CD4-positive, alpha-beta T cell (primary cell): ENCODE data around the gene PTPN12. TPM values are rescaled to one million over a fixed set of nuclear protein-coding genes. Genes with fewer than 3 reads are reported as not detected.

Experiments used
- ATAC-seq: fragments of 200-7000 bp; cut with Tn5 transposase; one replicate; pipeline ENCODE4 v1.10.0; 2022; ENCODE audit warnings: mild to moderate bottlenecking; ENCODE audit not compliant: poor library complexity
- CTCF ChIA-PET: fragments of 350-600 bp; sonication (Branson Sonifier 250); formaldehyde crosslinking; loops from one replicate; lab custom pipeline; 2021; ENCODE audit warnings: antibody characterized with exemption, inconsistent platforms; lab: Charles Lee
- POLR2A ChIA-PET: fragments of 350-600 bp; sonication (Branson Sonifier 250); formaldehyde crosslinking; loops from one replicate; lab custom pipeline; 2021; ENCODE audit warnings: antibody characterized with exemption, inconsistent platforms; lab: Charles Lee
- DNase-seq, 14 experiments: peaks; one replicate each; pipeline ENCODE4 v3.0.0-alpha.2; 2013 to 2020; ENCODE audit warnings: mixed read lengths in 2 of 14
- H3K27ac ChIP-seq, 2 donors: one replicate each; pipeline versions ENCODE4 v1.5.1 to v1.7.0; 2013; ENCODE audit warnings: low read length in 2 of 2, low read depth in 1 of 2, mild to moderate bottlenecking in 1 of 2
- H3K27me3 ChIP-seq, 2 experiments: 1 replicate in 1 of 2; 2 replicates in 1 of 2; pipeline versions ENCODE4 v1.6.1 to v1.7.0; 2013; ENCODE audit warnings: low read length in 2 of 2, control low read depth in 1 of 2, mild to moderate bottlenecking in 1 of 2, moderate library complexity in 1 of 2; ENCODE audit not compliant: insufficient read depth in 2 of 2, control insufficient read depth in 1 of 2
- H3K36me3 ChIP-seq: one replicate; pipeline ENCODE4 v1.6.1; 2013; ENCODE audit warnings: low read length, control low read depth; ENCODE audit not compliant: insufficient read depth
- H3K4me1 ChIP-seq: one replicate; pipeline ENCODE4 v1.6.1; 2013; ENCODE audit warnings: low read length, control low read depth; ENCODE audit not compliant: insufficient read depth
- H3K4me3 ChIP-seq: one replicate; pipeline ENCODE4 v1.5.1; 2013; ENCODE audit warnings: mild to moderate bottlenecking, low read length, moderate library complexity
- H3K9me3 ChIP-seq, 2 experiments: 1 replicate in 1 of 2; 2 replicates in 1 of 2; pipeline versions ENCODE4 v1.6.1 to v1.7.0; 2013; ENCODE audit warnings: low read length in 2 of 2, mild to moderate bottlenecking in 2 of 2, control low read depth in 1 of 2, moderate library complexity in 1 of 2; ENCODE audit not compliant: control insufficient read depth in 1 of 2, insufficient read depth in 1 of 2
- H3K27ac Mint-ChIP-seq: one replicate; pipeline ENCODE4 v1.8.0; 2020; ENCODE audit warnings: mixed read lengths
- H3K27me3 Mint-ChIP-seq: one replicate; pipeline ENCODE4 v1.8.0; 2021; ENCODE audit warnings: mixed read lengths
- H3K36me3 Mint-ChIP-seq: one replicate; pipeline ENCODE4 v1.8.0; 2021; ENCODE audit warnings: low read depth, mixed read lengths
- H3K4me1 Mint-ChIP-seq: one replicate; pipeline ENCODE4 v1.8.0; 2021; ENCODE audit warnings: low read depth, mixed read lengths
- H3K4me3 Mint-ChIP-seq: one replicate; pipeline ENCODE4 v1.8.0; 2020; ENCODE audit warnings: mild to moderate bottlenecking, mixed read lengths
- H3K9me3 Mint-ChIP-seq: one replicate; pipeline ENCODE4 v1.8.0; 2020; ENCODE audit warnings: mixed read lengths
- CTCF ChIP-seq: fragments of 200-600 bp; IDR thresholded peaks from one replicate; pipeline ENCODE4 v1.8.0; 2022; ENCODE audit warnings: antibody characterized with exemption, mild to moderate bottlenecking
- intact Hi-C, 2 experiments: fragments of 100-400 bp; cut with DNase I in 1 of 2; cut with micrococcal nuclease in 1 of 2; formaldehyde crosslinking; loops; one replicate each; pipeline versions ENCODE4 v1.15.1 to v1.9.0; 2023 to 2025; cut with DNase I, micrococcal nuclease
- total RNA-seq, 174 experiments: library from RNA in 2 of 174; stranded (reverse) in 2 of 174; gene quantifications; one replicate each; pipeline ENCODE4 v1.2.3 and lab custom pipeline; 2021 to 2026

The PTPN12 gene
- total RNA-seq, 2 experiments from 2014 or later, result 11.7 to 14.8 TPM

- Mint-ChIP-seq H3K27ac (no peak overlapping the region), H3K36me3 (no peaks in the 10 kb centered on the region), H3K27me3 (no peaks in the 10 kb centered on the region), H3K4me1 (peaks cover 4% of the 10 kb centered on the region), H3K4me3 (no peak overlapping the region), H3K9me3 (no peaks in the 10 kb centered on the region)
- CTCF ChIA-PET, result no interaction called here
- POLR2A ChIA-PET, result no interaction called here
- Histone ChIP-seq H3K9me3 (no peaks in the 10 kb centered on the region), H3K4me1 (no peaks in the 10 kb centered on the region), H3K27ac (no peak overlapping the region), H3K27me3 (no peaks in the 10 kb centered on the region), H3K4me3 (no peak overlapping the region), H3K36me3 (no peaks in the 10 kb centered on the region)
- TF ChIP-seq CTCF, result no peak
- DNase-seq, result no peak
- ATAC-seq, result no peak
- intact Hi-C loops, result no loop called here
These were observed 8.7 kb upstream of the PTPN12 start for GRCh38 chr7:77528368-77528767.

- TF ChIP-seq CTCF, result no peak
- Histone ChIP-seq H3K36me3 (no peaks in the 10 kb centered on the region), H3K4me1 (no peaks in the 10 kb centered on the region), H3K27me3 (no peaks in the 10 kb centered on the region), H3K9me3 (no peaks in the 10 kb centered on the region), H3K4me3 (no peak overlapping the region), H3K27ac (no peak overlapping the region)
- intact Hi-C loops, result no loop called here
- DNase-seq (no peak), ATAC-seq (no peak)
- H3K36me3 Mint-ChIP-seq, result no peaks in the 10 kb centered on the region
- H3K27ac Mint-ChIP-seq, result no peak overlapping the region
- H3K4me3 Mint-ChIP-seq, result no peak overlapping the region
- H3K27me3 Mint-ChIP-seq, result no peaks in the 10 kb centered on the region
- H3K4me1 Mint-ChIP-seq, result peaks cover 4% of the 10 kb centered on the region
- CTCF ChIA-PET, result no interaction called here
- H3K9me3 Mint-ChIP-seq, result no peaks in the 10 kb centered on the region
- POLR2A ChIA-PET, result no interaction called here
These were observed 7.8 kb upstream of the PTPN12 start for GRCh38 chr7:77529279-77529678.

- ChIA-PET POLR2A (no interaction called here), CTCF (no interaction called here)
- TF ChIP-seq CTCF, result no peak
- intact Hi-C loops, result loop anchor here in 1 of 2 experiments (10.0 kb wide), 1 partner anchor 1136 kb away; no protein-coding TSS in a partner anchor
- DNase-seq, result no peak
- no peak overlapping the region for H3K4me3 ChIP-seq
- Mint-ChIP-seq H3K36me3 (no peaks in the 10 kb centered on the region), H3K4me1 (peaks cover 9% of the 10 kb centered on the region), H3K9me3 (no peaks in the 10 kb centered on the region), H3K27ac (no peak overlapping the region), H3K4me3 (no peak overlapping the region), H3K27me3 (no peaks in the 10 kb centered on the region)
- H3K4me1 ChIP-seq, result peaks cover 3% of the 10 kb centered on the region
- H3K27ac ChIP-seq, result no peak overlapping the region
- H3K36me3 ChIP-seq, result no peaks in the 10 kb centered on the region
- no peaks in the 10 kb centered on the region for H3K9me3 ChIP-seq
- H3K27me3 ChIP-seq, result no peaks in the 10 kb centered on the region
- no peak for ATAC-seq
These were observed 6.1 kb upstream of the PTPN12 start for GRCh38 chr7:77531038-77531437.
